Stimulated activated CD4-positive, alpha-beta T cell treated with anti-CD3 and anti-CD28 coated beads, Interleukin-4, amount 100 ng/mL, for 4 hours (primary cell): ENCODE data around the gene ACTL6A.
A peak's percentile ranks its signal among the peaks of the same experiment; 100 is the strongest.
"Not testable (repeated sequence)": the region's sequence is repeated elsewhere in the genome, so short reads cannot be mapped to it uniquely, and the experiment has no call there.

Experiments used
- DNase-seq, 2 experiments: peaks; one replicate each; pipeline ENCODE4 v3.0.0-alpha.2; 2020

The ACTL6A gene

GRCh38 chr3:179562591-179563270 is at the start of gene ACTL6A:
Gene ACTL6A (plus strand): TSS chr3:179562926. CDS start chr3:179563093, 167 bp downstream.
- DNase-seq: peak; percentile 98 to 100

DNA sequence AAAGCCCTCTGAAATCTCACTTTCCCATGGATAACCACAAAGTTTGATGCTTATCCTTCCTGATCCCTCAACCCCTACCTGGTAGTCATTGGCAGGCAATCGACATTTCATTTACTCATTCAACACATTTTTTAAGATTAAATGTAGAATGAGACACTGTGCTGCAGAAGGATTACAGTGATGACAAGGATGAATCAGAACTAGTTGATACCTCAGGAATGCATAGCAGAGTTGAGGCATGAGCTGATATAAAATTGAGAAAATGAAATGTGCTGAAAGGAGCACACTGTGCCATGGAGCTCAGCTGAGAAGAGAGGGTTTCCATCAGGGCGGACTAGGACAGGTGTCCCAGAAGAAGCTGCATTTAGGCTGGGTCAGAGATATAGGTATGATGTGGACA is 48.9 kb upstream of the ACTL6A start:
- no peak for DNase-seq

DNA sequence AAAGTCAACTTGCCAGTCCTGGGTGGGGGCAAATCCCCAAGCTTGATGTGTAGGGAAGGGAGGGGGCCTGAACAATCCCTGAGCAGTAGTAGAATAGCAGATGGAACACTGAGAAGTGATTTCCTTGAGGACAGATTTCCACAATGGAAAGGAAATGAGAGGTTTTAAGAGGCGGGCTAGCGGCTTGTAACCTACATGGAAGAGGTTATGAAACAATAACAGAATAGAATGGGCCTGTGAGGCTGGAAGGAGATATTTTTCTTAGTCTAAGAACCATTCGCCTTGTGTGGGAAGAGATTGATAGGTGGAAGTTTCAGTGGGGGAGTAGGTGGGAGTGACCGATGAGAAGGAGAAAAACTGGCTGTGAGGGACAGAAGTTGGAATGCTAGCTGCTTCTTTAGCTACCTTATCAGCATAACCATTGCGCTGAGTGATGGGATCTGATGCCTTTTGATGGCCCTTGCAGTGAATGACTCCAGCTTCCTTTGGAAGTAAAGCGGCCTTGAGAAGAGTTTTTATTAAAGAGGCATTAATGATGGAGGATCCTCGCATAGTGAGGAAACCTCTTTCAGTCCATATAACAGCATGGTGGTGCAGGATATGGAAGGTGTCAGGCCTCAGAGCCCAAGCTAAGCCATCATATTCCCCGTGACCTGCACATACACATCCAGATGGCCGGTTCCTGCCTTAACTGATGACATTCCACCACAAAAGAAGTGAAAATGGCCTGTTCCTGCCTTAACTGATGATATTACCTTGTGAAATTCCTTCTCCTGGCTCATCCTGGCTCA is 46.1 kb upstream of the ACTL6A start:
- DNase-seq: not testable (repeated sequence)

DNA sequence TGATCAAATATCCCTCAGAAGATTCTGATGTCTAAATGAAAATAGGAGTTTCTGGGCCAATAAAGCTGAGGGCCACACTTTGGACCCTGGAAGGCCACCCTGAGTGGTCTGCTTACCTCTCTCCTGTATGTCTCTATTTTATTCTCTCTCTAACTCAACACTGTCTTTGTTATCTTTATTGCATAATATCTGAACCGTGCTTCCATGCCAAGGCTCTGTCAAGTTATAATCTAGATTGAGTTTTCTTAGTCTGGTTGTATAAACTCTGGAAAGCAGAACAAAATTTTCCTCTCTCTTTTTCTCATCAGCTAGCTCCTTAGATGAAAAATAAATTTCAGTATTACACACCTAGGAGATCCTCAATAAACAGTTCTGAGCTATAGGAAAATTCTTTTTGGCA is 36.2 kb upstream of the ACTL6A start:
- no peak for DNase-seq

- DNase-seq: no peak
Observed at GRCh38 chr3:179526989-179527391, 35.7 kb upstream of the ACTL6A start.

GRCh38 chr3:179528772-179529171 is 34.0 kb upstream of the ACTL6A start:
- DNase-seq: no peak

DNA sequence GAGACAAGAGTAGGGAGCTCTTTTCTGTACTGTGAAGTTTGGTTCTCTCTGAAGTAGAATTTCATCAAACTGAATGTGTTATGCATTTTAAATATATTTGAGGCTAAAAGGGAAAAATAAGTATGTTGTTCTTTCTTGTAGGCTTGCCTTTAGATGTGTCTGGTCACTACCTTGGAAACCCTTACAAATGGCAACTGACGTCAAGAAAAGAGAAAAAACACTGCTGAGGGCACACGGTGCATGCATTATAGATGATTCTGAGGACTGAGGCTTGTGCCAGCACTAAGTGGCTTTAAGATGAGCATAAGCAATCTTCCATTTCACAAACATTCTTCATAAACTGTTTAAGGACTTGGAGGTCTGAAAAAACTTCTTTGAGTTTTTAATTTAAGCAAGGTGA is 31.1 kb upstream of the ACTL6A start:
- no peak for DNase-seq

DNA sequence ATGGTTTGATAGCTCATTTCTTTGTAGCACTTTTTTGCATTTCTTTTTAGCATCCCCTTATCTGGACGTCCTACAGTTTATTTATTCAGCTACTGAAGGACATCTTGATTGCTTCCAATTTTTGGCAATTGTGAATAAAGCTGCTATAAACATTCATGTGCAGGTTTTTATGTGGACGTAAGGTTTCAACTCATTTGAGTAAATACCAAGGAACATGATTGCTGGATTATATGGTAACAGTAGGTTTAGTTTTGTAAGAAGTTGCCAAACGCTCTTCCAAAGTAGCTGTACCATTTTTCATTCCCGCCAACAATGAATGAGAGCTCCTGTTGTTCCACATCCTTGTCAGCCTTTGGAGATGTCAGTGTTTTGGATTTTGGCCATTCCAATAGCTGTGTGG is 29.5 kb upstream of the ACTL6A start:
- no peak for DNase-seq

DNA sequence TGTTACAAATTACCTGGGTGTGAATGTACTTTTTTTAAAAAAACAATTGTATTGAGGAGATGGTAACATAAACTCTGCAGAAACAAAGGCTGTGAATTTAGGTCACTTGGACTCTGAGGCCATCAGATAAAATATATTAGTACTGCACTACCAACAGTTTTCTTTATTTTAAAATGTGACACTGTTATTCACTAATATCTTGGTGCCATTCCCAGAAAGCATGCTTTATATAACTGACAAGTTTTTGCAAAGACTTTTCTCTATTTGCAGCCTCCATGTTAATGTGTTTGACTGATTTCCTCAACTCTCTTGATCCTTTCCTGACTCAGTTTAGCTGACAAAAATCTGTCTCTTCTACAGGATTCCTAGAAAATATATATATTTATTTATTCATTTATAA is 26.5 kb upstream of the ACTL6A start:
- DNase-seq: no peak

GRCh38 chr3:179541094-179541493 is 21.6 kb upstream of the ACTL6A start:
- DNase-seq: no peak

- DNase-seq: no peak
Observed at GRCh38 chr3:179541596-179541995, 21.1 kb upstream of the ACTL6A start.

- DNase-seq: no peak
Observed at GRCh38 chr3:179542375-179542774, 20.4 kb upstream of the ACTL6A start.

GRCh38 chr3:179544981-179545645 is 17.6 kb upstream of the ACTL6A start:
- no peak for DNase-seq

DNA sequence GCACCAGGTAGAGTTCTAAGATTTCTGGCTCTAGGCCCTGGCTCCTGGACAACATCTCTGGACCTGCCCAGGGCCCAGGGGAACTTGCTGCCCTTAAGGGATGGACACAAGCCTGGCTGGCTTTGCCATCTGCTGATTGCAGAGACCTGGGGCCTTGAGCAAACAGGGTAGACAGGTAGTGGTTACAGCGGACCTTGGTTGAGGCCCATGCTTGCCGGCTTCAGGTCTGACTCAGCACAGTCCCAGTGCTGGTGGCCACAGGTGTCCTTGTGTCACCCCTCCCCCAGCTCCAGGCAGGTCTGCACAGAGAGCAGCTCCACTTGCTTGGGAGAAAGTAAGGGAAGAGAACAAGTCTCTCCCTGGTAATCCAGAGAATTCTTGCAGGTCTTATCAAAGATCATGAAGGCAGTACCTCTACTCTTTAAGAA is 15.9 kb upstream of the ACTL6A start:
- no peak for DNase-seq

DNA sequence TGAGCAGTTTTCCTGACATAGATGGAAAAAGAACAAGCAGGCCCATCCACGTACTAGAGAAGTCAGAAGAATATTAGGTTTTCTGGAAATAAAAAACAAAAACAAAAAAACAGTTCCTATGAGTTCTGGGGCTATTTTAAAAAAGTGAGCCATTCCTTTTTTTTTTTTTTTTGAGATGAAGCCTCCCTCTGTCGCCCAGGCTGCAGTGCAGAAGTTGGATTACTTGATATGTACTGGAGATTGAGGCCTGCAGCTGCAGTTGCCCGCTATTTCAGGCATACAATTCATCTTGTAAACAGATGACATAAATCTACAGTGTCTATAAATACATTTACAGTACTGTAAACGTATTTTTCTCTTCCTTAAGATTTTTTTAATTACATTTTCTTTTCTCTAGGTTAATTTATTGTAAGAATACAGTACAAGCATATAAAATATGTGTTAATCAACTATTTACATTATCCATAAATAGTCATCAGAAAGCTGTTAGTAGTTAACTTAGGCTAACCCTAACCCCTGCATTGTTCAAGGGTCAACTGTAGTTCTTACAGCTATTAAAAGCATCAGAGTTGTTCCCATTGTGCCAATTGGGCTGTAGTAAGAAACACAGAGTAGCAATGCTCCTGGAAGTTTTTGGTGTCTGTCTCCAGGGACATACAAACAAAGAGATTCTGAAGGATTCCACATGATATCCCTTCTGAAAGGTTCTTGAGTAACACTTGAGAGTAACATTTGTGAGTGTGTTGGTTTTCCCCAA is 11.2 kb upstream of the ACTL6A start:
- no peak for DNase-seq

DNA sequence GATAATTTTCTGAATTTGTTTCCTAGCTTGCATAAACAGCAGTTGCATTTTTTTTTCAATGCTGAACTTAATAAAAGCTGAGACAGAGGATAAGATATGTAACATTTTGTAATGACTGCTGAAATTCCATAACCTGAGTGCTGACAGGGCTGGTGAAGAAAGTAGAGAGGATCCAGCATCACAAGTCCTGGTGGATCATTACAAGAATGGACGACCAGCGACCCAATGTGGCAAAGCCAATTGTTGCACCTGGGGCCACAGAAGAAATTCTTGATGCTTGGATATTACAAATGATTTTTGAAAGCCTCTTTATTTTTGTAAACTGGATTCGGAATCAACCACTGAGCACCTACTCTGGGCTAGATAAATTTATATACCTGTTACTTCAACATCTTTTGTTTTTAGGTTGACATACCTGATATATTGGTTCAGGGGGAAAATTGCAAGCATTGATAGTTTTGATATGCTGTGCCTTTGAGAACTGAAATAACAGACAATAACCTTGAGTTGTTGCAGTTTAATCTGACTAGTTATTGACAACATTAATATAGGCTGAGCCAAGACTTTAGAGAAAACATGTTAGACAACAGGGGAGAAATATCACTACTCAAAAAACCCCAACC is 3.9 kb upstream of the ACTL6A start:
- peak; percentile 10 to 14 for DNase-seq

- no peak for DNase-seq
Observed at GRCh38 chr3:179560791-179561190, 1.9 kb upstream of the ACTL6A start.

- peak; percentile 52 to 63 for DNase-seq
Observed at GRCh38 chr3:179563271-179563783, 601 bp downstream of the ACTL6A start.

GRCh38 chr3:179565496-179565895 is 2.8 kb downstream of the ACTL6A start:
- no peak for DNase-seq

- no peak for DNase-seq
Observed at GRCh38 chr3:179580992-179581391, 18.3 kb downstream of the ACTL6A start.

GRCh38 chr3:179589143-179589542 is 26.4 kb downstream of the ACTL6A start:
- DNase-seq: no peak

- DNase-seq: no peak
Observed at GRCh38 chr3:179590669-179591068, 27.9 kb downstream of the ACTL6A start.
